NB4 (cell line): ENCODE measurements around the gene MAPK8IP3.

ENCODE experiments used
- MYC ChIP-seq: IDR thresholded peaks from 2 replicates; pipeline ENCODE4 v1.6.1; 2011; ENCODE audit warnings: low read depth, low read length
- POLR2A ChIP-seq: IDR thresholded peaks from 2 replicates; pipeline ENCODE4 v1.6.1; 2011; ENCODE audit warnings: mild to moderate bottlenecking; ENCODE audit not compliant: insufficient read length; ENCODE audit errors: extremely low read depth
- TF ChIP-seq, protein P1 (sequence below): IDR thresholded peaks from one replicate; pipeline ENCODE4 v1.5.1; 2012; ENCODE audit warnings: low read depth, low read length
- TF ChIP-seq, protein P2 (sequence below): IDR thresholded peaks from 2 replicates; pipeline ENCODE4 v1.6.1; 2011; ENCODE audit warnings: low read depth, low read length

DNA sequence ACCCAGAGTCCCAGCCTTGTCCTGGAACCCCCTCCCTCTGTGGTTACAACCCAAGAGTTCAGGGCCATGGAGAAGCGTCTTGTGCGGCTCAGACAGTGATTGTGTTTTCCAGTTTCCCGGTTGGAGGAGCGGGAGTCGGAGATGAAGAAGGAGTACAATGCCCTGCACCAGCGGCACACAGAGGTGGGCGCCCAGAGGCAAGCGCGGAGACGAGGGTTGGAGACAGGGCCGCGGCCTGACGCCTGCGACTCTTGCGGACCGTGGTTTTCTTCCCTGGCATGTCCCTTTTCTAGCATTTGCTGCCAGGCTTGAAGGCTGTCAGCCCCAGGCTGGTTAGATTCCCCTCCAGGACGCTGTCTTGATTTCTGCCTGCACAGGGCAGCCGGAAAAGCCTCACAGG is 23.0 kb downstream of the MAPK8IP3 start:
- TF ChIP-seq, protein P1, sequence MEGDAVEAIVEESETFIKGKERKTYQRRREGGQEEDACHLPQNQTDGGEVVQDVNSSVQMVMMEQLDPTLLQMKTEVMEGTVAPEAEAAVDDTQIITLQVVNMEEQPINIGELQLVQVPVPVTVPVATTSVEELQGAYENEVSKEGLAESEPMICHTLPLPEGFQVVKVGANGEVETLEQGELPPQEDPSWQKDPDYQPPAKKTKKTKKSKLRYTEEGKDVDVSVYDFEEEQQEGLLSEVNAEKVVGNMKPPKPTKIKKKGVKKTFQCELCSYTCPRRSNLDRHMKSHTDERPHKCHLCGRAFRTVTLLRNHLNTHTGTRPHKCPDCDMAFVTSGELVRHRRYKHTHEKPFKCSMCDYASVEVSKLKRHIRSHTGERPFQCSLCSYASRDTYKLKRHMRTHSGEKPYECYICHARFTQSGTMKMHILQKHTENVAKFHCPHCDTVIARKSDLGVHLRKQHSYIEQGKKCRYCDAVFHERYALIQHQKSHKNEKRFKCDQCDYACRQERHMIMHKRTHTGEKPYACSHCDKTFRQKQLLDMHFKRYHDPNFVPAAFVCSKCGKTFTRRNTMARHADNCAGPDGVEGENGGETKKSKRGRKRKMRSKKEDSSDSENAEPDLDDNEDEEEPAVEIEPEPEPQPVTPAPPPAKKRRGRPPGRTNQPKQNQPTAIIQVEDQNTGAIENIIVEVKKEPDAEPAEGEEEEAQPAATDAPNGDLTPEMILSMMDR = no peak
- TF ChIP-seq POLR2A = no peak
- no peak for TF ChIP-seq MYC
- TF ChIP-seq, protein P2, sequence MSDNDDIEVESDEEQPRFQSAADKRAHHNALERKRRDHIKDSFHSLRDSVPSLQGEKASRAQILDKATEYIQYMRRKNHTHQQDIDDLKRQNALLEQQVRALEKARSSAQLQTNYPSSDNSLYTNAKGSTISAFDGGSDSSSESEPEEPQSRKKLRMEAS = no peak
